ENCODE measurements around the gene ATP9B.

Gene ATP9B

GRCh38 chr18:79204889-79205807 is 136.0 kb downstream of the ATP9B start:
- H3K4me3 ChIP-seq (ENCODE audit: low read depth, low read length), result no peak overlapping the region
- no peak for TF ChIP-seq CTCF (IDR thresholded peaks at IDR 0.05; ENCODE audit: borderline replicate concordance, insufficient read depth, low read depth, low read length)

DNA sequence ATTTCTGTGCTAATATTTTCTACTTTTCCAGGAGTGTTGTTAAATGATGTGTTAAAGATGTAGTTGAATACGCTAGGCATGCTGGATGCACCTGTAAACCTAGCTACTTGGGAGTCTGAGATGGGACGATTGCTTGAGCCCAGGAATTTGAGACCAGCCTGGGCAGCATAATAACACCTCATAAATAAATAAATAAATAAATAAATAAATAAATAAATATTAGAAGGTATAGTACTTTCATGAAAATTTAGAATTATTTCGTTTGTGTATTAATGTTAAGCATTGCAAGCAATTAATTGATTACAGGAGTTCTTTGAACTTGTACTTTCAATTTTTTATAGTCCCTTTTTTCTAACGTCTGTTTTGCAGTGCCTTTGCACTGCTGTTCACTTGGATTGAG is 137.2 kb downstream of the ATP9B start:
- TF ChIP-seq CTCF (IDR thresholded peaks at IDR 0.05; ENCODE audit: borderline replicate concordance, insufficient read depth, low read depth, low read length), result no peak
- H3K4me3 ChIP-seq (ENCODE audit: low read depth, low read length), result no peak overlapping the region

DNA sequence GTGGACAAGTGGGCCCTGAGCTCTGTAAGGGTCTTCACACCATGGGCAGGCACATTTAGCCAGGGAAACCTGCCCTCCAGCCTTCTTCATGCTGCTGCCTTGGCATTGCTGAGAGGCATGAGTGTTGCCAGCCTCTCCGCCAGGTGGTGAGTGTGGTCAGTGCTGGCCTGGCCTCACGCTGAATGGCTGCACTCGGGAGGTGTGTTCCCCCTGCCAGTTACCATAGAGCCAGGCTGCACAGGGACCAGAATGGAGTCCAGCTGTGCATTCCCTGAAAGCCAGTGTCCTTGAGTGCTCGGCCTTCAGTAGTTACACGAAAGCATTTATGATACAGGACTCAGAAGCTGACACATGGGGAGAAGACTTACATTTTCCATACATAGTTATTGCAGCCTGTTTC is 139.7 kb downstream of the ATP9B start:
- no peak overlapping the region for H3K4me3 ChIP-seq (ENCODE audit: low read depth, low read length)
- TF ChIP-seq CTCF (IDR thresholded peaks at IDR 0.05; ENCODE audit: borderline replicate concordance, insufficient read depth, low read depth, low read length), result no peak

DNA sequence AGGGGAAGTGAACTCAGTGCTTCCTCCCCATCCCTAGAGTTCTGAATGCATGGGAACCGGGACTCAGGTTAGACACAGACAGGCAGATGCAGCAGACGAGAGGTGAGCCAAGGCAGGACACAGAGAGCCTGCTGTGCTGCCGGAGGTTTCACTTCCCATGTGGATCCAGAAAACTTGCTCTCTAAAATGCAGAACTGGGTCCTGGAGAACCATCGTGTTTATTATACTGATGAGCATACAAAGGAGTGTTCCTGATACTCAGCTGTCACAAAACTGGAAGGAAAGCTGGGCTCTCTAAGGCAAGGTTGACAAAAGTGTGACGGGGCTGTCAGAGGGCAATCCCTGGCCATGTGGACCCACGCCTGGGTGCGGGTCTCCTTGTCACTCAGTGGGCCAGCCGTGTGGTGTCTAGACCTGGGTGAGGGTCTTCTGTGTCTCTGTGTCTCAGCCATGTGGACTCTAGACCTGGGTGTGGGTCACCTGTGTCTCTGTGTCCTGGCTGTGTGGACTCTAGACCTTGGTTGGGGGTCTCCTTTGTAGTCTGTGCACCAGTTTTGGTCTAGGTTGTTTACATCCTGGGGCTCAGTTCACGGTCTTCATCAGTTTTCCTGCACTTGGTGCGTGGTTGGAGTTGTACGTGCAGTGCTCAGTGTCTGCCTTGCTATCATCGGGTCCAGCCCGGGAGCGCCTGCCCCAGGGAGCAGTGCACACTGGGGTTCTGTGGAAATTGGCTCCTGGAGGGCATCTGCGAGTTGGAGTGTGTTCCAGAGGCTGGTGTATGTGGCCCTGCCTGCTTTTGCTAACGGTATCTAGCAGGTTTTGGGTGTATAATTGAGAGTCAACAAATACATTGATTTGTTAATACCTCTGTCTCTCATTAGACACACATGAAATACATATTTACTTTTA is 141.1 kb downstream of the ATP9B start:
- H3K4me3 ChIP-seq (ENCODE audit: low read depth, low read length), result no peak overlapping the region
- TF ChIP-seq CTCF (IDR thresholded peaks at IDR 0.05; ENCODE audit: borderline replicate concordance, insufficient read depth, low read depth, low read length), result no peak

- TF ChIP-seq CTCF (IDR thresholded peaks at IDR 0.05; ENCODE audit: borderline replicate concordance, insufficient read depth, low read depth, low read length), result no peak
- no peak overlapping the region for H3K4me3 ChIP-seq (ENCODE audit: low read depth, low read length)
These were observed 142.7 kb downstream of the ATP9B start for GRCh38 chr18:79211844-79212243.

- no peak overlapping the region for H3K4me3 ChIP-seq (ENCODE audit: low read depth, low read length)
- no peak for TF ChIP-seq CTCF (IDR thresholded peaks at IDR 0.05; ENCODE audit: borderline replicate concordance, insufficient read depth, low read depth, low read length)
These were observed 144.9 kb downstream of the ATP9B start for GRCh38 chr18:79214056-79214455.
